GM12892 (cell line): ENCODE results near the gene TIMP3.

ENCODE experiments used
- DNase-seq: peaks from one replicate; pipeline ENCODE4 v3.0.0; 2011; ENCODE audit not compliant: insufficient read length
- FAIRE-seq: peaks from 2 replicates; lab custom pipeline; 2011; peaks lifted over from hg19 to GRCh38; lab: Jason Lieb, UNC
- POLR2A ChIP-seq: IDR thresholded peaks from 2 replicates; pipeline ENCODE4 v1.6.1; 2011; ENCODE audit warnings: low read depth, low read length, control low read depth
- POLR2AphosphoS5 ChIP-seq: IDR thresholded peaks from 2 replicates; pipeline ENCODE4 v1.6.1; 2011; ENCODE audit warnings: low read depth, low read length, control low read depth
- TAF1 ChIP-seq: IDR thresholded peaks from 2 replicates; pipeline ENCODE4 v1.6.1; 2011; ENCODE audit warnings: low read depth, mild to moderate bottlenecking, control low read depth, low read length, borderline replicate concordance

Gene TIMP3

GRCh38 chr22:32803020-32803737, 1.7 kb downstream of the TIMP3 start:
- DNase-seq (no peak), FAIRE-seq (no peak)
- TF ChIP-seq POLR2A (no peak), POLR2AphosphoS5 (no peak), TAF1 (no peak)

- no peak for DNase-seq
- FAIRE-seq = no peak
- TF ChIP-seq TAF1 (no peak), POLR2A (no peak), POLR2AphosphoS5 (no peak)
These were observed 2.4 kb downstream of the TIMP3 start for GRCh38 chr22:32803738-32804435.

GRCh38 chr22:32804531-32805360, 3.2 kb downstream of the TIMP3 start:
- TF ChIP-seq POLR2AphosphoS5 (no peak), TAF1 (no peak), POLR2A (no peak)
- DNase-seq (no peak), FAIRE-seq (no peak)

- no peak for DNase-seq
- no peak for TF ChIP-seq TAF1
- TF ChIP-seq POLR2A = no peak
- no peak for TF ChIP-seq POLR2AphosphoS5
- FAIRE-seq = no peak
These were observed 3.9 kb downstream of the TIMP3 start for GRCh38 chr22:32805361-32805881.

GRCh38 chr22:32806296-32806695, 4.8 kb downstream of the TIMP3 start:
- DNase-seq = no peak
- TF ChIP-seq POLR2A (no peak), POLR2AphosphoS5 (no peak), TAF1 (no peak)
- no peak for FAIRE-seq

GRCh38 chr22:32808038-32808445, 6.5 kb downstream of the TIMP3 start:
- TF ChIP-seq POLR2A (no peak), TAF1 (no peak), POLR2AphosphoS5 (no peak)
- no peak for DNase-seq
- no peak for FAIRE-seq

GRCh38 chr22:32809786-32810554, 8.5 kb downstream of the TIMP3 start:
- no peak for TF ChIP-seq TAF1
- DNase-seq (no peak), FAIRE-seq (no peak)

- DNase-seq = no peak
- FAIRE-seq = no peak
- TF ChIP-seq POLR2AphosphoS5 (no peak), POLR2A (no peak), TAF1 (no peak)
These were observed 9.1 kb downstream of the TIMP3 start for GRCh38 chr22:32810555-32811133.

- DNase-seq (no peak), FAIRE-seq (no peak)
- no peak for TF ChIP-seq POLR2AphosphoS5
- no peak for TF ChIP-seq POLR2A
- no peak for TF ChIP-seq TAF1
These were observed 10.5 kb downstream of the TIMP3 start for GRCh38 chr22:32811788-32812545.
